Subcutaneous adipose tissue (tissue), 4 donors: ENCODE measurements around the gene PLVAP. TPM values are rescaled to one million over a fixed set of nuclear protein-coding genes. Genes with fewer than 3 reads are reported as not detected.

Experiments used
- CTCF ChIP-seq: fragments of 450-650 bp; IDR thresholded peaks from one replicate; pipeline ENCODE4 v1.5.1; 2016; ENCODE audit warnings: low read depth, mild to moderate bottlenecking, control low read depth, antibody characterized with exemption, moderate library complexity
- total RNA-seq, 4 donors: library from RNA; depleted of rRNA; stranded (reverse); fragments of >200 nt; gene quantifications; one replicate each; pipeline ENCODE4 v1.1.0, GENCODE V29; 2016

Gene PLVAP
- total RNA-seq, 4 donors from 2014 or later: 22.6 to 220 (median 82.6) TPM

- no peak for TF ChIP-seq CTCF
Measured at GRCh38 chr19:17398902-17399527, 21.9 kb upstream of the PLVAP start.

GRCh38 chr19:17394891-17395415 lies 17.8 kb upstream of the PLVAP start:
- TF ChIP-seq CTCF: no peak

- TF ChIP-seq CTCF: no peak
Measured at GRCh38 chr19:17393914-17394313, 16.8 kb upstream of the PLVAP start, which contains the start of gene CCDC194. Gene CCDC194 (minus strand): TSS chr19:17394196. CDS start chr19:17394158, 38 bp downstream.

GRCh38 chr19:17393002-17393401 lies 15.9 kb upstream of the PLVAP start:
- no peak for TF ChIP-seq CTCF

GRCh38 chr19:17391371-17392151 lies 14.4 kb upstream of the PLVAP start:
- no peak for TF ChIP-seq CTCF

- no peak for TF ChIP-seq CTCF
Measured at GRCh38 chr19:17390665-17391370, 13.7 kb upstream of the PLVAP start.
